ENCODE results near the gene PARD6G. TPM values are rescaled to one million over a fixed set of nuclear protein-coding genes. Genes with fewer than 3 reads are reported as not detected.

PARD6G gene
- total RNA-seq, 1 donor from 2014 or later, result 21.8 TPM

GRCh38 chr18:80127635-80128034 lies 119.7 kb downstream of the PARD6G start:
- Mint-ChIP-seq H3K4me3 (no peak overlapping the region), H3K27me3 (ENCODE audit: insufficient read depth, low read depth) (no peaks in the 10 kb centered on the region), H3K36me3 (peaks cover 55% of the 10 kb centered on the region), H3K9me3 (peaks cover 28% of the 10 kb centered on the region), H3K4me1 (peaks cover 2% of the 10 kb centered on the region), H3K27ac (no peak overlapping the region)
- Histone ChIP-seq H4K20me1 (ENCODE audit: low read depth) (peaks cover 19% of the 10 kb centered on the region), H3K27ac (no peak overlapping the region), H3K4me3 (no peak overlapping the region), H3F3A (ENCODE audit: low read depth) (no peaks in the 10 kb centered on the region), H3K4me1 (peaks cover 12% of the 10 kb centered on the region), H3K79me2 (ENCODE audit: low read depth) (peaks cover 100% of the 10 kb centered on the region), H3K27me3 (no peaks in the 10 kb centered on the region), H3K9ac (no peak overlapping the region), H3K9me3 (ENCODE audit: low read depth) (no peaks in the 10 kb centered on the region), H3K4me2 (no peak overlapping the region), H2AFZ (replicated peaks) (no peak overlapping the region), H3K36me3 (peaks cover 19% of the 10 kb centered on the region)
- no peak for DNase-seq (ENCODE audit: low spot score)
- TF ChIP-seq EZH2 (IDR thresholded peaks at IDR 0.05) (no peak), CTCF (IDR thresholded peaks at IDR 0.05) (no peak), EZH2phosphoT487 (IDR thresholded peaks at IDR 0.05) (no peak)

DNA sequence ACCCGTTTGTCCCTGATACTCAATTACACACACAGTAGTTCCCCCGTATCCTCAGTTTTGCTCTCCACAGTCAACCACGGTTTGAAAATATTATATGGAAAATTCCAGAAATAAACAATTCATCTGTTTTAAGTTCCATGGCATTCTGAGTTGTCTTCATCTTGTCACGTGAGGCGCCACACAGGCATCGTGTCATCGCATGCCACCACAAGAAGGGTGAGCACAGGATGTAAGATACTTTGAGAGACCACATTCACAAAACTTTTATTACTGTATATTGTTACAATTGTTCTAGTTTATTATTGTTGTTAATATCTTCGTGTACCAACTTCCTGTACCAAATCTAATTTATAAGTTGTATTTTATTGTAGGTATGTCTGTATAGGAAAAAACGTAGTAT lies 120.5 kb downstream of the PARD6G start:
- H4K20me1 ChIP-seq (ENCODE audit: low read depth), result peaks cover 22% of the 10 kb centered on the region
- H3K4me1 Mint-ChIP-seq, result peaks cover 2% of the 10 kb centered on the region
- H3K27ac Mint-ChIP-seq, result no peak overlapping the region

DNA sequence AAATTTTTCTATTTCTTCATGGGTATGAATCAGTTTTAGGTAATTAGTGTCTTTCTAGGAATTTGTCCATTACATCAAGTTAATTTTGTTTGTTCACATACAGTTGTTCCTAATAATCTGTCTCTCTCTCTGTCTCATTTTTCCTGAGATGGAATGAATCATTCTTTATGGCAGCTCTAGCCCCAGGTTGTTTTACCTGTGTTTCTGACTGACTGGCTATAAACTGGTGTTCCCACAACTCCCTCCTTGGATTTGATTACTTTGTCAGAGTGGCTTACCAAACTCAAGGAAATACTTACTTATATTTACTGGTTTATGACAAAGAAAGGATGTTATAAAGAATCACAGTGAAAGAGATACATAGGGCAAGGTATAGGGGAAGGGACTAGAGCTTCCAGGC lies 123.2 kb downstream of the PARD6G start:
- Histone ChIP-seq H3K79me2 (ENCODE audit: low read depth) (peaks cover 100% of the 10 kb centered on the region), H3K4me1 (peaks cover 13% of the 10 kb centered on the region), H3K4me3 (no peak overlapping the region), H3K27ac (no peak overlapping the region), H3K9ac (no peak overlapping the region), H3K27me3 (no peaks in the 10 kb centered on the region), H3K9me3 (ENCODE audit: low read depth) (no peaks in the 10 kb centered on the region), H4K20me1 (ENCODE audit: low read depth) (peaks cover 25% of the 10 kb centered on the region), H3K4me2 (no peak overlapping the region), H3F3A (ENCODE audit: low read depth) (peaks cover 10% of the 10 kb centered on the region), H2AFZ (replicated peaks) (no peak overlapping the region), H3K36me3 (peaks cover 31% of the 10 kb centered on the region)
- peaks cover under 1% of the 10 kb centered on the region for H3K4me1 Mint-ChIP-seq
- H3K27me3 Mint-ChIP-seq (ENCODE audit: insufficient read depth, low read depth), result no peaks in the 10 kb centered on the region
- TF ChIP-seq EZH2phosphoT487 (IDR thresholded peaks at IDR 0.05) (no peak), EZH2 (IDR thresholded peaks at IDR 0.05) (no peak), CTCF (IDR thresholded peaks at IDR 0.05) (no peak)
- DNase-seq (ENCODE audit: low spot score), result no peak
- no peak overlapping the region for H3K4me3 Mint-ChIP-seq
- peaks cover 41% of the 10 kb centered on the region for H3K9me3 Mint-ChIP-seq
- peaks cover 63% of the 10 kb centered on the region for H3K36me3 Mint-ChIP-seq
- H3K27ac Mint-ChIP-seq, result no peak overlapping the region

More for the DNA sequence above, 120.5 kb downstream of the PARD6G start:
- Mint-ChIP-seq H3K36me3 (peaks cover 58% of the 10 kb centered on the region), H3K27me3 (ENCODE audit: insufficient read depth, low read depth) (no peaks in the 10 kb centered on the region), H3K4me3 (no peak overlapping the region), H3K9me3 (peaks cover 37% of the 10 kb centered on the region)
- no peak for TF ChIP-seq EZH2phosphoT487 (IDR thresholded peaks at IDR 0.05)
- TF ChIP-seq CTCF (IDR thresholded peaks at IDR 0.05), result no peak
- TF ChIP-seq EZH2 (IDR thresholded peaks at IDR 0.05), result no peak
- no peak overlapping the region for H2AFZ ChIP-seq (replicated peaks)
- peaks cover 25% of the 10 kb centered on the region for H3K36me3 ChIP-seq
- H3K79me2 ChIP-seq (ENCODE audit: low read depth), result peaks cover 100% of the 10 kb centered on the region
- H3K27me3 ChIP-seq, result no peaks in the 10 kb centered on the region
- no peaks in the 10 kb centered on the region for H3F3A ChIP-seq (ENCODE audit: low read depth)
- H3K9ac ChIP-seq, result no peak overlapping the region
- no peak for DNase-seq (ENCODE audit: low spot score)
- H3K9me3 ChIP-seq (ENCODE audit: low read depth), result no peaks in the 10 kb centered on the region
- H3K4me3 ChIP-seq, result no peak overlapping the region
- peaks cover 12% of the 10 kb centered on the region for H3K4me1 ChIP-seq
- H3K27ac ChIP-seq, result no peak overlapping the region
- no peak overlapping the region for H3K4me2 ChIP-seq

Measured in neural progenitor cell (in vitro differentiated cells).